GM18907 (cell line): ENCODE measurements around the gene SGIP1.

Source experiments
- ATAC-seq: cut with Tn5 transposase; IDR thresholded peaks from one replicate; pipeline ENCODE4 v1.9.1; 2021; ENCODE audit warnings: mild to moderate bottlenecking, moderate library complexity; ENCODE audit not compliant: unreplicated experiment

SGIP1 gene, protein sequence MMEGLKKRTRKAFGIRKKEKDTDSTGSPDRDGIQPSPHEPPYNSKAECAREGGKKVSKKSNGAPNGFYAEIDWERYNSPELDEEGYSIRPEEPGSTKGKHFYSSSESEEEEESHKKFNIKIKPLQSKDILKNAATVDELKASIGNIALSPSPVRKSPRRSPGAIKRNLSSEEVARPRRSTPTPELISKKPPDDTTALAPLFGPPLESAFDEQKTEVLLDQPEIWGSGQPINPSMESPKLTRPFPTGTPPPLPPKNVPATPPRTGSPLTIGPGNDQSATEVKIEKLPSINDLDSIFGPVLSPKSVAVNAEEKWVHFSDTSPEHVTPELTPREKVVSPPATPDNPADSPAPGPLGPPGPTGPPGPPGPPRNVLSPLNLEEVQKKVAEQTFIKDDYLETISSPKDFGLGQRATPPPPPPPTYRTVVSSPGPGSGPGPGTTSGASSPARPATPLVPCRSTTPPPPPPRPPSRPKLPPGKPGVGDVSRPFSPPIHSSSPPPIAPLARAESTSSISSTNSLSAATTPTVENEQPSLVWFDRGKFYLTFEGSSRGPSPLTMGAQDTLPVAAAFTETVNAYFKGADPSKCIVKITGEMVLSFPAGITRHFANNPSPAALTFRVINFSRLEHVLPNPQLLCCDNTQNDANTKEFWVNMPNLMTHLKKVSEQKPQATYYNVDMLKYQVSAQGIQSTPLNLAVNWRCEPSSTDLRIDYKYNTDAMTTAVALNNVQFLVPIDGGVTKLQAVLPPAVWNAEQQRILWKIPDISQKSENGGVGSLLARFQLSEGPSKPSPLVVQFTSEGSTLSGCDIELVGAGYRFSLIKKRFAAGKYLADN

DNA sequence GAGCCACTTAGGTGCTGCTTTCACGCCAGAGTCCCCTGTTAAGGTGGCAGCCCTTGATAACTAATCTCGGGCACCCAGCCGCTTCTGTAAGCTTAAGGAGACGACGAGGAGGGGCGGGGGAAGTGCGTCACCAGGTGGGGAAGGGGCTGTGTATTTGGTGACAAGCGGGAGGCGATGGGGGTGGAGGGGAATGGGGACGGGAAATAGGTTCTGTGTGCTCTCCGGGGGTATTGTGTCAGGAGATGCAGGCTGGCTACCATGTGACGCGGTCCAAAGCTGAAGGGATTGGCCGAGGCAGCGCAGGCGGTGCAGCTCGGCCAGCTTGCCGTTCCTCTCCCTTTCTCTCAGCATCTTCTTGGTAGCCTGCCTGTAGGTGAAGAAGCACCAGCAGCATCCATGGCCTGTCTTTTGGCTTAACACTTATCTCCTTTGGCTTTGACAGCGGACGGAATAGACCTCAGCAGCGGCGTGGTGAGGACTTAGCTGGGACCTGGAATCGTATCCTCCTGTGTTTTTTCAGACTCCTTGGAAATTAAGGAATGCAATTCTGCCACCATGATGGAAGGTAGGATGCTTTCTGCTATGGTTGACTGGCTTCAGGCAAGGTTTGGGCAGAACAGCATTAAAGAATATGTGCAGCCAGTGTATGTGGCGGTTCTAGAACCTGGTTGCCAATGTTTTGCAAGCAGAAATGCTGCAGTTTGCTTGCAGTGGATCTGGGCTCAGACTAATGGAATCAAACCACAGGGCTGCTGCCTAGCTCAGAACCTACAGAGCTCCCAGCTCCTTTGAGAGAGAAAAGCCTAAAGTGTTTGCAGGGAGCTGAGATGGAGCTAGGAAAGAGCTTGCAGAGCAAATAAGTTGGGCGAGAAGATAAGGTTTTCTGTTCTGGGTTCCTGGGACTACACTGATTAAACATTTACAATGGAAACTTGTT is at the start of gene SGIP1:
Gene SGIP1 (plus strand): TSS at position 350 of the 937 bp plus-strand sequence. CDS start 206 bp downstream, at position 556.
- no peak for ATAC-seq

- ATAC-seq: no peak
These were observed 44.8 kb upstream of the SGIP1 start for GRCh38 chr1:66489151-66489550.

- ATAC-seq: no peak
These were observed 43.9 kb upstream of the SGIP1 start for GRCh38 chr1:66489972-66490601.

DNA sequence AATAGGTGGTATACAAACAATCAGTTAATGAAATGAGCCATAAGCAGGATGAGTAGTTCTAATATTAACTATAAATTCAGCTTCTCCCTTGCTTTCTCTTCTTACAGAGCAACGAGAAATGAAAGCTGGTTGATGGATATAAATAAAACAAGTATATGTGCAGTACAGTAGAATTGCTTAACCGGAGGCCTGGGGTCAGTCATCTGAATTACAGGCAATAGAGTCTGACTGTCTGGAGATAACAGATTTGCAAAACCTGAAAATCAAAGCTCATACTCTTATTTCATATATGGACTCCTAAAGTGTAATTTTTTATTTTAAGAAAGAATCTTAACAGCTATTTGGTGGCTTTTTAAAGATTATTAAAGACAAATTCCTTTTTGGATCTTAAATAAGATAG is 43.1 kb upstream of the SGIP1 start:
- no peak for ATAC-seq

DNA sequence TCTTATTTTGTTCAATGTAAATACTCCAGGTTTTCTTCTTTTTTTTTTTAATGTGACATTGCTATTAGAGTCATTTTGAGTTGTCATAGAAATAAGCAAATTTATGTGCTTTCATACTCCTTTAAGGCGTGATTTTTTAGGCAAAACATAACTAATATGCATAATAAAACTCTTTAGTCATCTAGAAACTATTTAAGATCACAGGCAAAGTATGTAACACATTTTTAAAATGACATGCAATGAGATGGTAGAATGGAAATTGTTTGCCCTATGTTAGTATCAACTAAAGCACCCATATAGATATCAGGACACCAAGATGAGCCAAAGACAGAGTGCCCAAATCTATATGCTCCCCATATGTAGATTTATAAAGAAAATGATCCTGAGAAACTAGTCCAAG is 41.5 kb upstream of the SGIP1 start:
- no peak for ATAC-seq

DNA sequence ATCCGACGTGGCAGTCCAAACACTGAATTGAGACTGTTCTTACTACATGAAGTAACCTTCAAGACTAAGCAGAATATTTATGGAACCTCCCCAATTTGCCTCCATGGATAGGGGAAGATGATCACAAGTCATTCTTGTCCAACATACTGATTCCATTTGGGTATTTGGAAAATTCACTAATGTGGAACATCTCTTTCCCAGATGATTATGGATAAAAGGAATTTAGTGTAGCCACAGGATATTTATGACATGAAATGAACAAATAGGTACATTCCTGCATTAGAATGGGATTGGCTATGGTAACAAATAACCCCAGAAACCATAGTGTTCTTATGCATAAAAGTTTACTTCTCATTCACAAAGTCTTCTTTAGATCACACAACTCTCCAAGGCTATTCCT is 40.2 kb upstream of the SGIP1 start:
- no peak for ATAC-seq

GRCh38 chr1:66494482-66494881 is 39.5 kb upstream of the SGIP1 start:
- ATAC-seq: no peak

DNA sequence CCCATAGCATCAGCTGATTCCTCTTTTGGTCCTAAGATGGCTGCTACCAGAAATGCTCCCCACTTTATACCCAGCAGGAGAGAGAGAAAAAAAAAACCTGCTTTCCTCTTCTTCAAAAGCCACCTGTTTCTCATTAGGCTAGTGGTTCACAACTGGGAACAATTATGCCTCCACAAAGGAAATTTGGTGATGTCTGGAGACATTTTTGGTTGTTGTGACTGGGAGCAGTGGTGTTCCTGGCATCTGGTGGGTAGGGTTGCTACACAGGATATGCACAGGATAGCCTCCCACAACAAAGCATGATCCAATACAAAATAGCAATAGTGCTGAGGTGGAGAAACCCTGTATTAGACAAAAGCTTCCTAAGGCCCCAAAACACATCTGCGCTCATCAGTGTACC is 38.5 kb upstream of the SGIP1 start:
- no peak for ATAC-seq

GRCh38 chr1:66497910-66498309 is 36.0 kb upstream of the SGIP1 start:
- ATAC-seq: no peak

DNA sequence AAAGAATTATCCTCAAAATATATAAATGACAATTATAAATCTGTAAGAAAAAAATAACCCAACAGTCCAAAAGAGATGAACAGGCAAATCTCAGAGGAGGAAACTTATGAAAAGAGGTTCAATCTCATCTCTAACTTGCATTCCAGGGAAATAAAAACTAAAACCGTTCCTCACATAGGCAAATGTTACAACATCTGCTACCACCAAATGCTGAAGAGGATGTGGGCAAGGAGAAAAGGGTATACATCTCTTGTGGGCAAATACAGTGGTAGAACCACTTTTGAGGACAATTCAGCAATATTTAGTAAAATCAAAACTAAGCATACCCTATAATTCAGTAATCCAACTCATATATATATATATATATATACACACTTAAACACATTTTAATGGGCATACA is 33.7 kb upstream of the SGIP1 start:
- no peak for ATAC-seq

DNA sequence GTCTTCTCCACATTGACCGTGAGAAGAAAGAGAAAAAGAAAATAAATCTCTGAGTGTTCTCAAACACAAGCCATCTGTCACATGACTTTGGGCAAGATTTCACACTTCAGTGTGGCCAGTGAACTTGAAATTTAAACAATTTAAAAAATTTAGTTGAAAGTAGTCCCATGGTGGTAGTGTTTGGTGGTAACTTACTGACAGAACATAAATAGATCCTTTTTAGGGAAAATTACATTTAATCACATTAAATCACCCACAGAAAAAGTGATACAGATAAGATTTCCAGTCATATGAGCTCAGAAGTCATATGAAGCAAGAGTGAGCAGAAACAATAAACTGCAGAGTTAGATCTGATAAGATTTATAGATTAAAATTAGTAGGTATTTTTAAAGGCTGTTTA is 31.9 kb upstream of the SGIP1 start:
- no peak for ATAC-seq

- peak; percentile 86 for ATAC-seq
These were observed 30.0 kb upstream of the SGIP1 start for GRCh38 chr1:66503841-66504470.

- no peak for ATAC-seq
These were observed 28.1 kb upstream of the SGIP1 start for GRCh38 chr1:66505671-66506392.

GRCh38 chr1:66506393-66506687 is 27.6 kb upstream of the SGIP1 start:
- ATAC-seq: no peak

GRCh38 chr1:66506991-66507390 is 27.0 kb upstream of the SGIP1 start:
- no peak for ATAC-seq

DNA sequence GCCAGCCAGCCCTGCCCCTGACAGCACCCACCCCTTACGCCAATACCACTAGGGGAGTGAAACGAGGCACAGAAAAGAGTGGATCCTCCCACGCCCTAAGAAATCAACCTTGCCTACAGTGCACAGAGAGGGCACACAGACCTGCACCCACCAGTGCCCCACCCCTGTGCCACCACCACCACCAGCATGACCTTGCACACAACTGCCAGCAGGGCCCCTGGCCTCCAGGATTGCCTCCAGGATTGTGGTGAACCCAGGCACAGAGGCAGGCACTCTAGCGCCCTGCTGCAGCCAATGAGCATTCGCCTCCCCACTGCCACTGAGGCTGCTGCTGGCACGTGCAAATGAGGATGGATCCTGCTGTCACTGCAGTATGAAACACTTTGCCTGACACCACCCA is 23.5 kb upstream of the SGIP1 start:
- no peak for ATAC-seq

GRCh38 chr1:66511118-66511517 is 22.8 kb upstream of the SGIP1 start:
- ATAC-seq: no peak

DNA sequence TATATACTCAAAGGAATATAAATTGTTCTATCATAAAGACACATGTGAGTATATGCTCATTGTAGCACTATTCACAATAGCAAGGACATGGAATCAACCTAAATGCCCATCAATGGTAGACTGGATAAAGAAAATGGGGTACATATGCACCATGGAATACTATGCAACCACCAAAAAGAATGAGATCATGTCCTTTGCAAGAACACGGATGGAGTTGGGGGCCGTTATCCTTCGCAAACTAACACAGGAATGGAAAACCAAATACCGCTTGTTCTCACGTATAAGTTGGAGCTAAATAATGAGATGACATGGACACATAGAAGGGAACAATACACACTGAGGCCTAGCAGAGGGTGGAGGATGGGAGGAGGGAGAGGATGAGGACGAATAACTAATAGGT is 16.0 kb upstream of the SGIP1 start:
- ATAC-seq: no peak

GRCh38 chr1:66518654-66519053 is 15.3 kb upstream of the SGIP1 start:
- ATAC-seq: no peak

- ATAC-seq: no peak
These were observed 14.0 kb upstream of the SGIP1 start for GRCh38 chr1:66519992-66520391.
